ENCODE data around the gene LPIN3. TPM values are rescaled to one million over a fixed set of nuclear protein-coding genes. Genes with fewer than 3 reads are reported as not detected.

LPIN3 gene
- total RNA-seq, 1 donor from 2014 or later = 17.5 TPM

GRCh38 chr20:41317546-41318270 lies 22.9 kb upstream of the LPIN3 start, which contains the start of gene ZHX3:
Gene ZHX3, minus strand, starts transcription at chr20:41317731. Its CDS starts 112,815 bp downstream, at chr20:41204916.
- DNase-seq (ENCODE audit: extremely low spot score, unreplicated experiment) = peak; percentile 98
- Mint-ChIP-seq H3K4me3 (peak within 1 kb of the TSS; percentile 89), H3K27me3 (peaks cover 5% of the 10 kb centered on the region), H3K27ac (peak within 1 kb of the TSS; percentile 60), H3K4me1 (ENCODE audit: unreplicated experiment) (peaks cover 15% of the 10 kb centered on the region), H3K36me3 (no peaks in the 10 kb centered on the region), H3K9me3 (no peaks in the 10 kb centered on the region)
- TF ChIP-seq CTCF (conservative IDR thresholded peaks at IDR 0.05) = no peak

GRCh38 chr20:41318271-41318649 lies 22.4 kb upstream of the LPIN3 start:
- TF ChIP-seq CTCF (conservative IDR thresholded peaks at IDR 0.05) = no peak
- Mint-ChIP-seq H3K36me3 (no peaks in the 10 kb centered on the region), H3K27ac (peak overlapping the region; percentile 53), H3K4me3 (peak overlapping the region; percentile 84), H3K27me3 (peaks cover 5% of the 10 kb centered on the region), H3K9me3 (no peaks in the 10 kb centered on the region), H3K4me1 (ENCODE audit: unreplicated experiment) (peaks cover 15% of the 10 kb centered on the region)
- DNase-seq (ENCODE audit: extremely low spot score, unreplicated experiment) = no peak

- Mint-ChIP-seq H3K27me3 (peaks cover 5% of the 10 kb centered on the region), H3K9me3 (no peaks in the 10 kb centered on the region), H3K27ac (no peak overlapping the region), H3K36me3 (no peaks in the 10 kb centered on the region), H3K4me3 (no peak overlapping the region), H3K4me1 (ENCODE audit: unreplicated experiment) (peaks cover 11% of the 10 kb centered on the region)
- no peak for DNase-seq (ENCODE audit: extremely low spot score, unreplicated experiment)
- TF ChIP-seq CTCF (conservative IDR thresholded peaks at IDR 0.05) = no peak
Measured at GRCh38 chr20:41320441-41320840, 20.2 kb upstream of the LPIN3 start.

- H3K9me3 Mint-ChIP-seq = no peaks in the 10 kb centered on the region
- no peak overlapping the region for H3K4me3 Mint-ChIP-seq
- DNase-seq (ENCODE audit: extremely low spot score, unreplicated experiment) = no peak
- no peaks in the 10 kb centered on the region for H3K36me3 Mint-ChIP-seq
- TF ChIP-seq CTCF (conservative IDR thresholded peaks at IDR 0.05) = no peak
- no peak overlapping the region for H3K27ac Mint-ChIP-seq
- peaks cover 9% of the 10 kb centered on the region for H3K4me1 Mint-ChIP-seq (ENCODE audit: unreplicated experiment)
- H3K27me3 Mint-ChIP-seq = peaks cover 5% of the 10 kb centered on the region
Measured at GRCh38 chr20:41320976-41321375, 19.6 kb upstream of the LPIN3 start.

GRCh38 chr20:41327178-41327577 lies 13.4 kb upstream of the LPIN3 start:
- no peaks in the 10 kb centered on the region for H3K36me3 Mint-ChIP-seq
- DNase-seq (ENCODE audit: extremely low spot score, unreplicated experiment) = no peak
- no peak for TF ChIP-seq CTCF (conservative IDR thresholded peaks at IDR 0.05)
- no peak overlapping the region for H3K27ac Mint-ChIP-seq
- H3K4me1 Mint-ChIP-seq (ENCODE audit: unreplicated experiment) = peaks cover 22% of the 10 kb centered on the region
- no peak overlapping the region for H3K4me3 Mint-ChIP-seq
- H3K27me3 Mint-ChIP-seq = peaks cover 3% of the 10 kb centered on the region
- no peaks in the 10 kb centered on the region for H3K9me3 Mint-ChIP-seq

All from type B pancreatic cell (in vitro differentiated cells).